ENCODE results near the gene ADGRF5.

ADGRF5 gene

GRCh38 chr6:46918806-46919205 lies 2.9 kb downstream of the ADGRF5 start:
- TF ChIP-seq CTCF (conservative IDR thresholded peaks at IDR 0.05; ENCODE audit: low read depth, low read length): no peak
- no peak overlapping the region for H3K4me3 ChIP-seq (ENCODE audit: low read length)
- DNase-seq (ENCODE audit: low read depth): no peak

GRCh38 chr6:46917002-46917545 lies 4.7 kb downstream of the ADGRF5 start:
- no peak for DNase-seq (ENCODE audit: low read depth)
- no peak overlapping the region for H3K4me3 ChIP-seq (ENCODE audit: low read length)
- TF ChIP-seq CTCF (conservative IDR thresholded peaks at IDR 0.05; ENCODE audit: low read depth, low read length): no peak

GRCh38 chr6:46915866-46916265 lies 5.9 kb downstream of the ADGRF5 start:
- no peak for TF ChIP-seq CTCF (conservative IDR thresholded peaks at IDR 0.05; ENCODE audit: low read depth, low read length)
- H3K4me3 ChIP-seq (ENCODE audit: low read length): no peak overlapping the region
- no peak for DNase-seq (ENCODE audit: low read depth)

GRCh38 chr6:46915380-46915779 lies 6.4 kb downstream of the ADGRF5 start:
- DNase-seq (ENCODE audit: low read depth): no peak
- no peak for TF ChIP-seq CTCF (conservative IDR thresholded peaks at IDR 0.05; ENCODE audit: low read depth, low read length)
- H3K4me3 ChIP-seq (ENCODE audit: low read length): no peak overlapping the region

GRCh38 chr6:46914279-46914810 lies 7.4 kb downstream of the ADGRF5 start:
- DNase-seq (ENCODE audit: low read depth): no peak
- TF ChIP-seq CTCF (conservative IDR thresholded peaks at IDR 0.05; ENCODE audit: low read depth, low read length): no peak
- H3K4me3 ChIP-seq (ENCODE audit: low read length): no peak overlapping the region

GRCh38 chr6:46909371-46909770 lies 12.4 kb downstream of the ADGRF5 start:
- no peak for TF ChIP-seq CTCF (conservative IDR thresholded peaks at IDR 0.05; ENCODE audit: low read depth, low read length)
- no peak overlapping the region for H3K4me3 ChIP-seq (ENCODE audit: low read length)
- no peak for DNase-seq (ENCODE audit: low read depth)

- no peak for TF ChIP-seq CTCF (conservative IDR thresholded peaks at IDR 0.05; ENCODE audit: low read depth, low read length)
- H3K4me3 ChIP-seq (ENCODE audit: low read length): no peak overlapping the region
- DNase-seq (ENCODE audit: low read depth): no peak
Observed at GRCh38 chr6:46906776-46907175, 15.0 kb downstream of the ADGRF5 start.

Measured in retinal pigment epithelial cell (primary cell).